Astrocyte (in vitro differentiated cells and primary cell): ENCODE data around the gene ZSWIM3. TPM values are rescaled to one million over a fixed set of nuclear protein-coding genes. Genes with fewer than 3 reads are reported as not detected.

Experiments
- DNase-seq: peaks from one replicate; pipeline ENCODE4 v3.0.0-alpha.2; 2010; ENCODE audit warnings: low read depth
- FAIRE-seq: peaks from 2 replicates; lab custom pipeline; 2011; peaks lifted over from hg19 to GRCh38; lab: Jason Lieb, UNC
- H2AFZ ChIP-seq: 2 replicates; pipeline ENCODE4 v1.6.0; 2012; ENCODE audit warnings: low read depth, low read length, inconsistent platforms
- H3K27ac ChIP-seq: 2 replicates; pipeline ENCODE4 v1.5.1; 2011; ENCODE audit warnings: low read depth, low read length, inconsistent platforms
- H3K27me3 ChIP-seq: 2 replicates; pipeline ENCODE4 v1.6.0; 2011; ENCODE audit warnings: low read length, inconsistent platforms; ENCODE audit not compliant: insufficient read depth
- H3K36me3 ChIP-seq: 2 replicates; pipeline ENCODE4 v1.5.1; 2011; ENCODE audit warnings: low read length, inconsistent platforms; ENCODE audit not compliant: insufficient read depth
- H3K4me1 ChIP-seq: 2 replicates; pipeline ENCODE4 v1.5.1; 2011; ENCODE audit warnings: low read length, inconsistent platforms; ENCODE audit not compliant: insufficient read depth
- H3K4me2 ChIP-seq: 2 replicates; pipeline ENCODE4 v1.6.0; 2012; ENCODE audit warnings: low read length, inconsistent platforms
- H3K4me3 ChIP-seq: 2 replicates; pipeline ENCODE4 v1.5.1; 2011; ENCODE audit warnings: low read depth, mild to moderate bottlenecking, low read length, inconsistent platforms; ENCODE audit not compliant: insufficient read depth
- H3K79me2 ChIP-seq: 2 replicates; pipeline ENCODE4 v1.6.0; 2012; ENCODE audit warnings: mild to moderate bottlenecking, low read length, inconsistent platforms; ENCODE audit not compliant: insufficient read depth
- H3K9ac ChIP-seq: 2 replicates; pipeline ENCODE4 v1.6.0; 2012; ENCODE audit warnings: mild to moderate bottlenecking, low read length, inconsistent platforms
- H3K9me3 ChIP-seq: 2 replicates; pipeline ENCODE4 v1.5.1; 2012; ENCODE audit warnings: low read depth, mild to moderate bottlenecking, low read length, inconsistent platforms; ENCODE audit not compliant: insufficient read depth
- H4K20me1 ChIP-seq: 2 replicates; pipeline ENCODE4 v1.6.0; 2012; ENCODE audit warnings: low read length, inconsistent platforms; ENCODE audit not compliant: insufficient read depth
- H3K27ac Mint-ChIP-seq: one replicate; pipeline ENCODE4 v1.8.0; 2021; ENCODE audit warnings: mild to moderate bottlenecking, mixed read lengths; ENCODE audit not compliant: unreplicated experiment
- H3K27me3 Mint-ChIP-seq: one replicate; pipeline ENCODE4 v1.8.0; 2021; ENCODE audit warnings: low read depth, mixed read lengths; ENCODE audit not compliant: unreplicated experiment
- H3K36me3 Mint-ChIP-seq: one replicate; pipeline ENCODE4 v1.8.0; 2021; ENCODE audit warnings: low read depth, mixed read lengths; ENCODE audit not compliant: unreplicated experiment
- H3K4me1 Mint-ChIP-seq: one replicate; pipeline ENCODE4 v1.8.0; 2021; ENCODE audit warnings: low read depth, mixed read lengths; ENCODE audit not compliant: unreplicated experiment
- H3K4me3 Mint-ChIP-seq: one replicate; pipeline ENCODE4 v1.8.0; 2021; ENCODE audit warnings: mild to moderate bottlenecking, moderate library complexity, mixed read lengths; ENCODE audit not compliant: unreplicated experiment
- H3K9me3 Mint-ChIP-seq: one replicate; pipeline ENCODE4 v1.8.0; 2021; ENCODE audit warnings: mild to moderate bottlenecking, mixed read lengths; ENCODE audit not compliant: unreplicated experiment
- CTCF ChIP-seq: IDR thresholded peaks from 2 replicates; pipeline ENCODE4 v1.5.1; 2011; ENCODE audit warnings: low read depth, mild to moderate bottlenecking, inconsistent platforms, low read length, moderate library complexity; ENCODE audit not compliant: insufficient read depth
- EZH2 ChIP-seq: IDR thresholded peaks from 2 replicates; pipeline ENCODE4 v1.6.1; 2012; ENCODE audit warnings: mild to moderate bottlenecking, low read length, inconsistent platforms; ENCODE audit not compliant: insufficient read depth
- total RNA-seq: library from RNA; stranded (reverse); gene quantifications from 2 replicates; pipeline ENCODE4 v1.2.1, GENCODE V29; 2021

Gene ZSWIM3
- total RNA-seq, 1 donor from 2014 or later, result 4.7 TPM

- H4K20me1 ChIP-seq, result no peaks in the 10 kb centered on the region
- no peak overlapping the region for H3K4me3 ChIP-seq
- no peaks in the 10 kb centered on the region for H3K9me3 Mint-ChIP-seq
- H3K79me2 ChIP-seq, result no peaks in the 10 kb centered on the region
- H3K4me2 ChIP-seq, result peak overlapping the region; percentile 68
- H3K27me3 ChIP-seq, result no peaks in the 10 kb centered on the region
- no peak overlapping the region for H3K9ac ChIP-seq
- H3K4me1 ChIP-seq, result peaks cover 8% of the 10 kb centered on the region
- peak overlapping the region; percentile 54 for H2AFZ ChIP-seq
- H3K36me3 ChIP-seq, result no peaks in the 10 kb centered on the region
- TF ChIP-seq CTCF, result no peak
- no peaks in the 10 kb centered on the region for H3K9me3 ChIP-seq
- H3K27ac Mint-ChIP-seq, result no peak overlapping the region
- H3K27ac ChIP-seq, result no peak overlapping the region
- FAIRE-seq (no peak), DNase-seq (no peak)
- no peaks in the 10 kb centered on the region for H3K36me3 Mint-ChIP-seq
- H3K4me3 Mint-ChIP-seq, result no peak overlapping the region
- peaks cover 16% of the 10 kb centered on the region for H3K4me1 Mint-ChIP-seq
- peaks cover 7% of the 10 kb centered on the region for H3K27me3 Mint-ChIP-seq
Measured at GRCh38 chr20:45822857-45823256, 34.6 kb upstream of the ZSWIM3 start.

DNA sequence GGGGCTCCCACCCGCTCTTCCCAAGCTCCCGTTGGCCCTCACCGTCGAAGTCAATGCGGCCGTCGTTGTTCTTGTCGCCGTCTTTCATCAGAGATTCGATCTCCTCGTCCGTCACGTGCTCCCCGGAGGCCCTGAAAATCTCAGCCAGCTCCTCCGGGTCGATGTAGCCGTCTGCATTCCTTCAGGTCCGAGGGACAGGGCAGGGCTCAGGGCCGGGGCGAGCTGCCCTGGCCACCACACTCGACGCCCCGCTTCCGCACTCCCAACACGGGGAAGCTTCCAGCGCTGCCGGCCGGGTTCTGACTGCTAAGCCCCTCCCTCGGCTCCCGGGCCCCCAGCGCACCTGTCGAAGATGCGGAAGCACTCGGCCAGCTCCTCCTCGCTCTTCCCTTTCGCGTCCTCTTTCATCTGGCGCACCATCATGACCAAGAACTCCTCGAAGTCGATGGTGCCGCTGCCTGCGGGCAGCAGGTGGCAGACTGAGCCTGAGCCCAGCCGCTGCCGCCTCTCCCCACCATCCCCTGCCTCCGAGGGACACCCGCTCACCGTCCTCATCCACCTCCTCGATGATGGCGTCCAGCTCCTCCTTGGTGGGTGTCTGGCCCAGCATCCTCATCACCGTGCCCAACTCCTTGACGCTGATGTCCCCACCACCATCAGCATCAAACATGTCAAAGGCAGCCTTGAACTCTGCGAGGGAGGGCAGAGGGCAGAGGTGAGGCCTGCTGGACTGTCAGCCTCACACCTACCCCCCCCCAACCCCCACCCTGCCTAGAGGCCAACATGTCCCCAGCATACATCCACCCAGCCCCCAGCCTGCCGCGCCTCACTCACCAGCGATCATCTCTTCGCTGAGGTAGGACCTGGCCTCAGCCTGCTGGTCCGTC, 33.2 kb upstream of the ZSWIM3 start:
- Histone ChIP-seq H3K36me3 (no peaks in the 10 kb centered on the region), H3K27me3 (no peaks in the 10 kb centered on the region), H3K79me2 (no peaks in the 10 kb centered on the region), H3K4me2 (peak overlapping the region; percentile 35), H3K9ac (no peak overlapping the region), H3K4me1 (peaks cover 8% of the 10 kb centered on the region), H2AFZ (peak overlapping the region; percentile 66), H3K9me3 (no peaks in the 10 kb centered on the region), H3K4me3 (no peak overlapping the region), H3K27ac (no peak overlapping the region), H4K20me1 (no peaks in the 10 kb centered on the region)
- DNase-seq (no peak), FAIRE-seq (no peak)
- no peaks in the 10 kb centered on the region for H3K9me3 Mint-ChIP-seq
- TF ChIP-seq CTCF (no peak), EZH2 (no peak)
- no peak overlapping the region for H3K4me3 Mint-ChIP-seq
- H3K27ac Mint-ChIP-seq, result no peak overlapping the region
- H3K4me1 Mint-ChIP-seq, result peaks cover 21% of the 10 kb centered on the region
- H3K27me3 Mint-ChIP-seq, result peaks cover 7% of the 10 kb centered on the region
- H3K36me3 Mint-ChIP-seq, result no peaks in the 10 kb centered on the region
